ENCODE data around the gene FBXL7. TPM values are rescaled to one million over a fixed set of nuclear protein-coding genes. Genes with fewer than 3 reads are reported as not detected.
"Not testable (repeated sequence)": the region's sequence is repeated elsewhere in the genome, so short reads cannot be mapped to it uniquely, and the experiment has no call there.

FBXL7 gene
- total RNA-seq, 2 experiments from 2014 or later, result not detected

DNA sequence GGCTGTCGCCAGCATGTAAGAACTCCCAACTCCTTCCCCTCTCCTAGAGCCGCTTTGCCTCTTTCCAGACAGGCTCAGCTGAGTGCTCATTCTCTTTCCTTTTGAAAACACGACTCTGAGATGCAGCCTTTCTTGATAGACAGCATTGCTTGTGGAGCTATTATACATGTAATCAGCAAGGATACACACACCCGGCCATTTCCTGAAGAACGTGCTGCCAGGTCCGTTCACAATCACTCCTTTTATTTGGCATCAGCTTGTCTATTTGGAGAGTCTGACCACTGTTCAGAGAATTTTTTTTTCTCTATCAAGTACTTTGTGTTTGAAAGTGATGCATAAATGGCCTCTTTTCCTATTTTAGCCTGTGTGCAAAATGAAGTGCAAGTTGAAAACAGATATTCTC is 351.0 kb downstream of the FBXL7 start:
- Mint-ChIP-seq H3K9me3 (ENCODE audit: low read depth) (peaks cover 2% of the 10 kb centered on the region), H3K27me3 (no peaks in the 10 kb centered on the region), H3K27ac (no peak overlapping the region), H3K4me3 (no peak overlapping the region), H3K4me1 (no peaks in the 10 kb centered on the region), H3K36me3 (ENCODE audit: low read depth) (no peaks in the 10 kb centered on the region)
- intact Hi-C loops (cut with DNase I, micrococcal nuclease), result no loop called here
- ATAC-seq (no peak), DNase-seq (no peak)
- POLR2A ChIA-PET, result no interaction called here
- CTCF ChIA-PET, result no interaction called here

DNA sequence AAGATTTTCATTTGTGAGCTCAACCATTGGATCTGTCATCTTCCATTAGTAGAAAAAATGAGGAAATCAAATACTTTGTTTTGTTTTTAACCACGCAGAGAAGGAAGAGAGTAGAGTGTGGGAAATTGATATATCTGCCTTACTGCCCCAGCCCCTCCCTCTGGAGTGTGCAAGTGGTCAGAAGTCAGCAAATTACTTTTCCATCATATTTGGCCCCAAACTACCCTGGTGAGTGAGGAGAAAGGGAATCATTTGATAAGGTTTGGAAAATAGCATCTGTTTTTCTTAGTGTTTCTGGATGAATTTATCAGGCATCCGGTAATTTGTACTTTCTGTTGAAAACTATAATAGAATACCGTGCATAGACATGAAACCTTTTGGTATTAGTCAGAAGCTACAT is 352.2 kb downstream of the FBXL7 start:
- POLR2A ChIA-PET, result no interaction called here
- H3K4me3 Mint-ChIP-seq, result no peak overlapping the region
- H3K27ac Mint-ChIP-seq, result no peak overlapping the region
- ATAC-seq, result no peak
- intact Hi-C loops (cut with DNase I, micrococcal nuclease), result no loop called here
- CTCF ChIA-PET, result no interaction called here
- H3K9me3 Mint-ChIP-seq (ENCODE audit: low read depth), result peaks cover 4% of the 10 kb centered on the region
- no peaks in the 10 kb centered on the region for H3K4me1 Mint-ChIP-seq
- no peaks in the 10 kb centered on the region for H3K27me3 Mint-ChIP-seq
- DNase-seq, result no peak
- no peaks in the 10 kb centered on the region for H3K36me3 Mint-ChIP-seq (ENCODE audit: low read depth)

DNA sequence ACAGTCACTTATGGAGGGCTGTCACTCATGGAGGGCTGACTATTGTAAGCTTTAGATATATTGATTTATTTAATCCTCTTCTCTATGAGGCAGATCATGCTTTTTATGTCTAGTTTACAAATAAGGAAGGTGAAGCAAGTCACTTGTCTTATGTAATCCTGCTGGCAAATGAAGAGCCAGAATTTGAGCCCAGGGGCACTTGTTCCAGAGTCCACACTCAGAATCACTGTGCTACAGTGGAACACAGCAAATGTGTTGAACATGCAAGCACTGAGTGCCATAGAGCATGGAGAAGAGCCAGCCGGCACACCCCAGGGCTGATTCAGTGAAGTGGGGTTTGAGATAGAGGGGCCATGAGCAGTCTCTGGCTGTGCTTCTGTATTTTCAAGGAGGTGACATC is 353.0 kb downstream of the FBXL7 start:
- intact Hi-C loops (cut with DNase I, micrococcal nuclease), result no loop called here
- no peak overlapping the region for H3K4me3 Mint-ChIP-seq
- ATAC-seq (no peak), DNase-seq (no peak)
- no peaks in the 10 kb centered on the region for H3K36me3 Mint-ChIP-seq (ENCODE audit: low read depth)
- no peaks in the 10 kb centered on the region for H3K4me1 Mint-ChIP-seq
- H3K9me3 Mint-ChIP-seq (ENCODE audit: low read depth), result peaks cover 4% of the 10 kb centered on the region
- no peaks in the 10 kb centered on the region for H3K27me3 Mint-ChIP-seq
- POLR2A ChIA-PET, result no interaction called here
- no peak overlapping the region for H3K27ac Mint-ChIP-seq
- CTCF ChIA-PET, result no interaction called here

DNA sequence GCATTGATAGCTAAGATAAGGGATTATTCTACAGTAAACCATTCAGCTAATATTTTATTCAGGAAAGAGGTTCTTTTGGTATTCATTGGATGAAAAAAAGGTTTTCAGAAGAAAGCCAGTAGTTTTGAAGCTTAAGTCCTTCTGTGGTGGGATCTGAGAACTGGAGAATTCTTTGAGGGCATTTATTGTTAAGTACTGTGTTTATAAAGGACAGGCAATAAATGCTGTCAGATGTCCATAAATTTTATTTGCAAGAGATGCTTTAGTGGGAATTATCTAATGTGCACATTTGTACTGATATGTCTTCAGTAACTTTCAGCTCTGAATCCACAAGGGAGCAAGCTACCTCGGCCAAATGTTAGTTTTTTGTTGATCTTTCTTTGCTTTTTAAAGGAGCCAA is 358.3 kb downstream of the FBXL7 start:
- DNase-seq (no peak), ATAC-seq (no peak)
- ChIA-PET POLR2A (no interaction called here), CTCF (no interaction called here)
- no peaks in the 10 kb centered on the region for H3K27me3 Mint-ChIP-seq
- no peak overlapping the region for H3K4me3 Mint-ChIP-seq
- no peak overlapping the region for H3K27ac Mint-ChIP-seq
- H3K9me3 Mint-ChIP-seq (ENCODE audit: low read depth), result peaks cover 6% of the 10 kb centered on the region
- H3K4me1 Mint-ChIP-seq, result no peaks in the 10 kb centered on the region
- H3K36me3 Mint-ChIP-seq (ENCODE audit: low read depth), result no peaks in the 10 kb centered on the region
- intact Hi-C loops (cut with DNase I, micrococcal nuclease), result no loop called here

DNA sequence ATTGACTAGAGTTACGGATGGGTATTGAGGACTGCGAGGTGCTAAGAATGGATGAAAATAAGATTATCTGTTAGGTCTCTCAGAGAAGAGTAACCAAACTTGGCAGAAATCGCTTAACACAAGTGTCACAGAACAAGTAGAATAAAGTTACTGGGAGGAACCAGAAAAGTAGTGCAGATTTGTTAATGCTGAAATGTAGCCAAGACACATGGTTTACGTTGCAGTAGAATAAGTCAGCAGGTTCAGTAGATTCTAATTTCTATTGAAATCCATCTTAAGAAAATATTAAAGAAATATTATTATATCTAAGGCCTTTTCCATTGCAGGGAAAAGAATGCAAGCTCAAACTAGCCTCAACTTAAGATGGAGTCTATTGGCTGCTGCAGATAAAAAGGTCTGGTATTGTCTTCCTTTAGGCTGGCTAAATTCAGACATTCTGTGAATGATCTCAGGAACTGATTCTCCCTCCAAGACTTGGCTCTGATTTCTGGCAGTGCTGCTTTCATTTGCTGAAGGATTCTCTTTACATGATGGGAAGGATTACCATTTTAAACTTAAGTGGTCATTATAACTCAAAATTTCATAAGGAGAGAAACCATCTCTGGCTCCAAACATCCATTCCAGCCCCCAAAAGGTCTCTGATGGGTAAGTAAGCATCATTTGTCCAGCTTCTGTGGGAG is 364.7 kb downstream of the FBXL7 start:
- H3K4me1 Mint-ChIP-seq, result no peaks in the 10 kb centered on the region
- no peak overlapping the region for H3K27ac Mint-ChIP-seq
- DNase-seq, result no peak
- peaks cover 14% of the 10 kb centered on the region for H3K9me3 Mint-ChIP-seq (ENCODE audit: low read depth)
- no peaks in the 10 kb centered on the region for H3K36me3 Mint-ChIP-seq (ENCODE audit: low read depth)
- POLR2A ChIA-PET, result no interaction called here
- CTCF ChIA-PET, result no interaction called here
- H3K27me3 Mint-ChIP-seq, result no peaks in the 10 kb centered on the region
- H3K4me3 Mint-ChIP-seq, result no peak overlapping the region
- intact Hi-C loops (cut with DNase I, micrococcal nuclease), result no loop called here
- no peak for ATAC-seq

DNA sequence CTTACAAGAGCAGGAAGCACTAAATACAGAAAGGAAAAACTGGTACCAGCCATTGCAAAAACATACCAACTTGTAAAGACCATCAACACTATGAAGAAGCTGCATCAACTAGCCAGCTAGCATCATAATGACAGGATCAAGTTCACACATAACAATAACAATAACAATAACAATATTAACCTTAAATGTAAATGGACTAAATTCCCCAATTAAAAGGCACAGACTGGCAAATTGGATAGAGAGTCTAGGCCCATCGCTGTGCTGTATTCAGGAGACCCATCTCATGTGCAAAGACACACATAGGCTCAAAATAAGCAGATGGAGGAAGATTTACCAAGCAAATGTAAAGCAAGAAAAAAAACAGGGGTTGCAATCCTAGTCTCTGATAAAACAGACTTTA is 372.3 kb downstream of the FBXL7 start:
- POLR2A ChIA-PET; H3K36me3 Mint-ChIP-seq (ENCODE audit: low read depth); CTCF ChIA-PET; H3K4me1 Mint-ChIP-seq; H3K27me3 Mint-ChIP-seq; H3K27ac Mint-ChIP-seq; intact Hi-C loops (cut with DNase I, micrococcal nuclease); H3K4me3 Mint-ChIP-seq; ATAC-seq; DNase-seq: not testable (repeated sequence)
- peaks cover 26% of the 10 kb centered on the region for H3K9me3 Mint-ChIP-seq (ENCODE audit: low read depth)

DNA sequence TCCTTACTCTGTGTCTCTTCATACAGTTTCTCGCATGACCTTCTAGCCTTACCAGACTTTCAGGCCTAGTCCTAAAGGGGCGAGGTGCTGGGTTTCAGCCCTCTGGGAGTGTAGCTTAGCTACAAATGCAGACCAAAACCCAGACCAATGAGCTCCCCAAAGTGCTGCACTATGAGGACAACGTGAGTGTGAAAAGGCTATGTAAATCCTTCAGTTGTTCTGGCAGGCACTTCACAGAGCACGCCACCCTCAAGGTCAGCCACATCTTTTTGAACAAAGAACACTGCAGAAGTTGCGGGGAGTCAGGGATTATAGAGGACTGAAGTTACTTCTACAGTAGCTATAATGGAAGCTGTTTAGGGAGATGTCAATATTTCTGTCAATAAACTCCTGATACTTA is 377.9 kb downstream of the FBXL7 start:
- no peaks in the 10 kb centered on the region for H3K36me3 Mint-ChIP-seq (ENCODE audit: low read depth)
- no peak for DNase-seq
- no peak overlapping the region for H3K4me3 Mint-ChIP-seq
- H3K27me3 Mint-ChIP-seq, result no peaks in the 10 kb centered on the region
- POLR2A ChIA-PET, result interaction anchor here (0.5 kb wide), 1 partner anchor 733 kb away, joined by 4 read pairs; no protein-coding TSS in a partner anchor
- intact Hi-C loops (cut with DNase I, micrococcal nuclease), result no loop called here
- no peak overlapping the region for H3K27ac Mint-ChIP-seq
- peaks cover 8% of the 10 kb centered on the region for H3K9me3 Mint-ChIP-seq (ENCODE audit: low read depth)
- no peak for ATAC-seq
- no peaks in the 10 kb centered on the region for H3K4me1 Mint-ChIP-seq
- CTCF ChIA-PET, result no interaction called here

DNA sequence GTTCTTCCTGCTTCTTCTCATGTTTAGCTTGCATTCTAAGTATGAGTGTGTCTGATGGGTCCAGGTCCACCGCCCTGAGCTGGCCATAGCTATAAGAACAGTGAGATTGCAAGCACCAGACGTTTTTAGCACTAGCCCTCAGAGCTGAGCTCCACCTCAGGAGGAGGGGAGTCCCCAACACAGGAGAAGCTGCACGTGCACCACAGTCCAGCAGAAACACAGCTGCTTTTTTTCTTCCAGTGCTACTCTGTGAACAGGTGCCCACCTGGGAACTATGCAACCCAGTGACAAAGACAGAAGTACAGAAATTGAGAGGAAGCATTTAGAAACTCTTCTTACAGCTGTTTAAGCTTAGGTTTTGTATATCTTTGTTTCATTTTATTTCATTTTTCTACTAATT is 380.2 kb downstream of the FBXL7 start:
- H3K9me3 Mint-ChIP-seq (ENCODE audit: low read depth), result peaks cover 6% of the 10 kb centered on the region
- no peaks in the 10 kb centered on the region for H3K27me3 Mint-ChIP-seq
- no peak for DNase-seq
- H3K36me3 Mint-ChIP-seq (ENCODE audit: low read depth), result no peaks in the 10 kb centered on the region
- no peak overlapping the region for H3K4me3 Mint-ChIP-seq
- intact Hi-C loops (cut with DNase I, micrococcal nuclease), result no loop called here
- H3K4me1 Mint-ChIP-seq, result no peaks in the 10 kb centered on the region
- ChIA-PET POLR2A (no interaction called here), CTCF (no interaction called here)
- H3K27ac Mint-ChIP-seq, result no peak overlapping the region
- ATAC-seq, result no peak

DNA sequence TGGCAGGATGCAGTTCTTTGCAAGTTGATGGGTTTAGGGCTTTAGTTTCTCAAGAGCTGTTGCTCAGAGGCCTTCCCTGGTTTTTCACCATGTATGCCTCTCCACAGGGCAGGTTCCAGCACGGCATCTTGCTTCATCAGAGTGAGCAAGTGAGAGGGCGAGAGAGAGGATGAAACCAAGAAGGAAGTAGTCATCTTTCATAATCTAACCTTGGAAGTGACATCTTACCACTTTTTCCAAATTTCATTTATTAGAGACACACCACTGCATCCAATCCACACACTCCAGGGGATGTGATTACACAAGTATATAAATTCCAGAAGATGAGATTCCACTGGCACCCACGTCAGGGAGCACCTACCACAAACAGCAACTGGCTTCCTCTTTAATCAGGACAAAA is 385.2 kb downstream of the FBXL7 start:
- Mint-ChIP-seq H3K27ac (no peak overlapping the region), H3K9me3 (ENCODE audit: low read depth) (peaks cover 6% of the 10 kb centered on the region), H3K4me1 (no peaks in the 10 kb centered on the region), H3K27me3 (no peaks in the 10 kb centered on the region), H3K36me3 (ENCODE audit: low read depth) (no peaks in the 10 kb centered on the region), H3K4me3 (no peak overlapping the region)
- POLR2A ChIA-PET, result no interaction called here
- intact Hi-C loops (cut with DNase I, micrococcal nuclease), result no loop called here
- CTCF ChIA-PET, result no interaction called here
- no peak for DNase-seq
- ATAC-seq, result no peak

DNA sequence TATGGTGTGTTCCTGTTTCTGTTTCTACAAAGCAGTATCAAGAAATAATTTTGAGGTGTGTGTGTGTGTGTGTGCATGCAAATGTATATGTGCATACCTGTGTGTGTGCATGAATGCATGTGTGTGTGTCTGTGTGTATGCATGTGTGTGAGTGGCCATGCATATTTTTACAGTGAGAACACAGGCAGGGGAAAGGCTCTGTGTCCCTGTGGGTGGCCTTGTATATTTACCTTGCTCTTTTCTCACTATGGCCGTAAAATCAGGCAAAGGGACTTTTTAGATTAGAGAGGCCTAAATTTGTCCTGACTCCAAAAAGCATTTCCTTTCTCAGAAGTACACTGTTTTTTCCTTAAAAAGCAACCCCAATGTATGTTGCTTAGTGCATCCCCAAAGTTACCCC is 386.2 kb downstream of the FBXL7 start:
- DNase-seq (no peak), ATAC-seq (no peak)
- CTCF ChIA-PET, result no interaction called here
- H3K27me3 Mint-ChIP-seq, result no peaks in the 10 kb centered on the region
- POLR2A ChIA-PET, result no interaction called here
- intact Hi-C loops (cut with DNase I, micrococcal nuclease), result no loop called here
- H3K4me1 Mint-ChIP-seq, result no peaks in the 10 kb centered on the region
- peaks cover 4% of the 10 kb centered on the region for H3K9me3 Mint-ChIP-seq (ENCODE audit: low read depth)
- H3K4me3 Mint-ChIP-seq, result no peak overlapping the region
- no peak overlapping the region for H3K27ac Mint-ChIP-seq
- H3K36me3 Mint-ChIP-seq (ENCODE audit: low read depth), result no peaks in the 10 kb centered on the region

DNA sequence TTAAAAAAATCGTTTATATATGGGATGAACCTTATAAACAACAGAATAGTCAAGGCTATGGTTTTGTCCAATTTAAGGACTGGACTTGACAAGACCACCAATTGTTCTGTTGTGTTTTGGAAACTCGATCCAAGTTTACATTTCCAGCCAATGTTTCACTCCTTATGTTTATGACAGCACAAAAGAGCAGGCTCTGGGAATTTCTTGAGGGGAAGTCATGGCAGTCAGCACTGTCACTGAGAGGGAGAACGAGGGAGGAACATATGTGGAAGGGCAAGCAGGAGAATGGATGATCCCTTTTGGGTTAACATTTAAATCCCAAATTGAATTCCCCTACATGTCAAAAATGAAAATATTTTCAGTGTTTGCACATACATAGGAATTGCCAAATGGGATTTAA is 387.1 kb downstream of the FBXL7 start:
- DNase-seq (no peak), ATAC-seq (no peak)
- H3K4me1 Mint-ChIP-seq, result no peaks in the 10 kb centered on the region
- intact Hi-C loops (cut with DNase I, micrococcal nuclease), result no loop called here
- ChIA-PET CTCF (no interaction called here), POLR2A (no interaction called here)
- no peaks in the 10 kb centered on the region for H3K9me3 Mint-ChIP-seq (ENCODE audit: low read depth)
- H3K27ac Mint-ChIP-seq, result no peak overlapping the region
- no peaks in the 10 kb centered on the region for H3K27me3 Mint-ChIP-seq
- no peak overlapping the region for H3K4me3 Mint-ChIP-seq
- H3K36me3 Mint-ChIP-seq (ENCODE audit: low read depth), result no peaks in the 10 kb centered on the region

DNA sequence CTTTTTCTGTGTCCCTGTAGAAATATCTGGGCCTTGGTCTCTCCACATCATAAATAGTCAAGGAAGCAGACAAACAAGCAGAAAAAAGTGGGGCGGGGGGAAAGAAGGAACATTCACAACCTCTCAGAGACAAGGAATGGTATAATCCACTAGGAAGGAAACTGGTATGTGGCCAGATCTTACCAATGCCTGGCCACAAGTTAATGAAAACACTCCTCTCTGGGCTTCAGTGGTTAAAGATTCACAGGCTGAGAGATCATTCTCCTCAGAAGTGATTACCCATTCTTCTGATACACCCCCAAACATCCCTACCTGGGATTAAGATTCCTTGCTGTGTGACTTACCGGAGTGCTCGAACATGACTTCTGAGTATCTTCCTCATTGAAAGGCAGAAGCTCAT is 389.0 kb downstream of the FBXL7 start:
- H3K36me3 Mint-ChIP-seq (ENCODE audit: low read depth), result no peaks in the 10 kb centered on the region
- DNase-seq (no peak), ATAC-seq (no peak)
- H3K27me3 Mint-ChIP-seq, result no peaks in the 10 kb centered on the region
- no peaks in the 10 kb centered on the region for H3K4me1 Mint-ChIP-seq
- H3K4me3 Mint-ChIP-seq, result no peak overlapping the region
- POLR2A ChIA-PET, result no interaction called here
- no peak overlapping the region for H3K27ac Mint-ChIP-seq
- H3K9me3 Mint-ChIP-seq (ENCODE audit: low read depth), result no peaks in the 10 kb centered on the region
- CTCF ChIA-PET, result no interaction called here
- intact Hi-C loops (cut with DNase I, micrococcal nuclease), result no loop called here

DNA sequence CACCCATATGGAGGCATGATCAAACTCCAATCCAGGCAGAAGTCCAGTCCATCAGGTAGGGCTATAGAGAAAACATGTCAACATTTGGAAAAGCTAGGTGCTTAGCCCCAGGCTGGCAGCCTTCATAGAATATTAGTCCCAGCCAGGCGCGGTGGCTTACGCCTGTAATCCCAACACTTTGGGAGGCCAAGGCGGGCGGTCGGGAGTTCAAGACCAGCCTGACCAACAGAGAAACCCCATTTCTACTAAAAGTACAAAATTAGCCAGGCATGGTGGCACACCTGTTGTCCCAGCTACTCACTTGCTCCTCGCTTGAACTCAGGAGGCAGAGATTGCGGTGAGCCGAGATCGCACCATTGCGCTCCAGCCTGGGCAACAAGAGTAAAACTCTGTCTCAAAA is 393.9 kb downstream of the FBXL7 start:
- no peak overlapping the region for H3K4me3 Mint-ChIP-seq
- DNase-seq (no peak), ATAC-seq (no peak)
- ChIA-PET CTCF (no interaction called here), POLR2A (no interaction called here)
- intact Hi-C loops (cut with DNase I, micrococcal nuclease), result no loop called here
- no peaks in the 10 kb centered on the region for H3K4me1 Mint-ChIP-seq
- peaks cover 2% of the 10 kb centered on the region for H3K9me3 Mint-ChIP-seq (ENCODE audit: low read depth)
- no peaks in the 10 kb centered on the region for H3K27me3 Mint-ChIP-seq
- no peaks in the 10 kb centered on the region for H3K36me3 Mint-ChIP-seq (ENCODE audit: low read depth)
- no peak overlapping the region for H3K27ac Mint-ChIP-seq

Measured in activated CD4-positive, alpha-beta T cell treated with anti-CD3 and anti-CD28 coated beads for 36 hours (primary cell).